Measurements from ENCODE around the gene FOXJ2. TPM values are rescaled to one million over a fixed set of nuclear protein-coding genes. Genes with fewer than 3 reads are reported as not detected.
"Not testable (repeated sequence)": the region's sequence is repeated elsewhere in the genome, so short reads cannot be mapped to it uniquely, and the experiment has no call there.

FOXJ2 gene
- total and polyA plus RNA-seq, 7 experiments from 2014 or later = 11.2 to 30.2 (median 24.0) TPM

DNA sequence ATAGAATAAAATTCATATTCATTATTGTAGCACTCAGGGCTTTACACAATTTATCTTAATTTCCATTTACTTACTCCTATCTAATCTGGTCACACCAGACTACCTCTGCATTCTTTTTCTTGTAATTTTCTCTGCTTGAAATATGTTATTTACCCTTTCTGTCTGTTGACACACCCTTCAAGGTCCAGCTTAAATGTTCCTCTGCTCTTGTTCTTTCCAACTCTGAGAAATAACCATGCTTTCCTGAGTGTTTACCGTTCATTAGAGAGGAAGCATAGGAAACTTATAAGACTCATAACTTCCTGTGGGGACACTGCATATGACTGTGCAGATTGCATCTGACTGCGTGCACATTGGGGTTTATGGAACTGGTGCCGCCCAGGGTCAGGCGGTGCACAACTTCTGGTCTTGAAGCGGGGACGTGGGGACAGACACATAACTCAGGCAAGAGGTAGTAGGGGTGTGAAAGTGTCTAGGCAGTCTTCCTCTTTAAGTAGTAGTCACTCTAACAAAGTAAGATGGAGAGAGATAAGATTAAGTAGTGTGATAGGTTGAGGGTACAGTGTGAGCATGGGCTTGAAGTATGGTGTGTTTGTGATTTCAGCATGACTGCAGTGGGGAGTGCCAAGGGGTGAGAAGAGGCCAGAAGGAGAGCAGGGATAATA, 42.6 kb upstream of the FOXJ2 start:
- H3K9me3 Mint-ChIP-seq = peaks cover 0 to 3% (median 0%) of the 10 kb centered on the region in 11 donors
- Histone ChIP-seq H3K36me3 (ENCODE audit: control insufficient read depth in 2 of 3, insufficient read depth in 3 of 3, low read length in 3 of 3) (no peaks in the 10 kb centered on the region), H3K4me3 (ENCODE audit: low read length) (no peak overlapping the region), H3K27me3 (ENCODE audit: control insufficient read depth in 2 of 2, insufficient read depth in 2 of 2, low read length in 2 of 2) (no peaks in the 10 kb centered on the region), H3K9me3 (ENCODE audit: control insufficient read depth in 2 of 3, low read length in 3 of 3) (no peaks in the 10 kb centered on the region), H3K4me1 (ENCODE audit: control insufficient read depth in 2 of 2, insufficient read depth in 2 of 2, low read length in 2 of 2) (peaks cover 19 to 20% of the 10 kb centered on the region in 2 donors), H3K27ac (ENCODE audit: low read depth, low read length) (no peak overlapping the region)
- peaks cover 0 to 3% (median 0%) of the 10 kb centered on the region in 5 donors for H3K36me3 Mint-ChIP-seq
- CTCF ChIA-PET = interaction anchor here (0.9 to 1.7 kb wide), 4 partner anchors 31 to 57 kb away, joined by 3 to 8 read pairs (median 4); partner anchors contain the start of gene SLC2A3
- DNase-seq (peak; percentile 22 to 73 (median 27)), ATAC-seq (peak; percentile 94)
- H3K4me3 Mint-ChIP-seq = peak overlapping the region; percentile 61 to 85 (median 72)
- POLR2A ChIA-PET = interaction anchor here (0.5 to 1.4 kb wide), 6 partner anchors 19 to 1556 kb away, joined by 3 to 8 read pairs (median 3); partner anchors contain the start of gene SLC2A3
- intact Hi-C loops (cut with micrococcal nuclease) = loop anchor here (1.0 kb wide), 4 partner anchors 19 to 54 kb away; partner anchors contain the start of gene SLC2A3 (in 1 of the 2)
- peaks cover 18 to 53% (median 24%) of the 10 kb centered on the region in 7 donors for H3K4me1 Mint-ChIP-seq
- peak overlapping the region; percentile 71 to 92 (median 87) for H3K27ac Mint-ChIP-seq
- H3K27me3 Mint-ChIP-seq = no peaks in the 10 kb centered on the region

DNA sequence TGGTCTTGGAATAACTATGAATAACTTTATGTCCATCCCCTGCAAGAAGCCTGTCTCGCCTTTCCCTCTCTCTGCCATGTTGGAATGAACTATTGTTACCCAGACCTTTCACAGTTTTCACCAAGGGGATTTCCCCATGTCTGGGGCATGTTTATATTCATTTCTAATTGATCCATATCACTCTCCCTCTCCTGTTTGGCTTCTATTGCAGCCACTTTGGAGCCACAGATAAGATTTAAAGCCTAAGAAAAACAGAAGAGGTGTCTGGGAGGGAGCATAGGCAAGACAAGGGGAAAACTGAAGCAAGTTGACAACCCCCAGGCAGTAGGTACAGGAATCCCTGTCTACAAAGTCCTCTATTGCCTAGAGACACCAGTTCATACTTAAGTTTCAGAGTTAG, 41.0 kb upstream of the FOXJ2 start:
- H3K4me3 ChIP-seq (ENCODE audit: low read length) = no peak overlapping the region
- ATAC-seq (no peak), DNase-seq (no peak)
- Mint-ChIP-seq H3K9me3 (peaks cover 0 to 3% (median 0%) of the 10 kb centered on the region in 11 donors), H3K27ac (peak overlapping the region in 7 of 9 donors; percentile 7 to 92 (median 57)), H3K27me3 (no peaks in the 10 kb centered on the region), H3K4me3 (peak overlapping the region in 4 of 10 donors; percentile 2 to 87 (median 12)), H3K4me1 (peaks cover 19 to 50% (median 24%) of the 10 kb centered on the region in 7 donors), H3K36me3 (peaks cover 0 to 2% (median 0%) of the 10 kb centered on the region in 5 donors)
- POLR2A ChIA-PET = interaction anchor here (0.6 to 1.2 kb wide), 3 partner anchors 26 to 58 kb away, joined by 4 to 8 read pairs (median 4); no protein-coding TSS in a partner anchor
- H3K27ac ChIP-seq (ENCODE audit: low read depth, low read length) = no peak overlapping the region
- intact Hi-C loops (cut with micrococcal nuclease) = no loop called here
- H3K4me1 ChIP-seq (ENCODE audit: control insufficient read depth in 2 of 2, insufficient read depth in 2 of 2, low read length in 2 of 2) = peaks cover 20 to 25% of the 10 kb centered on the region in 2 donors
- CTCF ChIA-PET = interaction anchor here (1.0 to 1.7 kb wide), 3 partner anchors 18 to 58 kb away, joined by 3 to 5 read pairs (median 3); no protein-coding TSS in a partner anchor
- no peaks in the 10 kb centered on the region for H3K9me3 ChIP-seq (ENCODE audit: control insufficient read depth in 2 of 3, low read length in 3 of 3)
- H3K36me3 ChIP-seq (ENCODE audit: control insufficient read depth in 2 of 3, insufficient read depth in 3 of 3, low read length in 3 of 3) = no peaks in the 10 kb centered on the region
- no peaks in the 10 kb centered on the region for H3K27me3 ChIP-seq (ENCODE audit: control insufficient read depth in 2 of 2, insufficient read depth in 2 of 2, low read length in 2 of 2)

DNA sequence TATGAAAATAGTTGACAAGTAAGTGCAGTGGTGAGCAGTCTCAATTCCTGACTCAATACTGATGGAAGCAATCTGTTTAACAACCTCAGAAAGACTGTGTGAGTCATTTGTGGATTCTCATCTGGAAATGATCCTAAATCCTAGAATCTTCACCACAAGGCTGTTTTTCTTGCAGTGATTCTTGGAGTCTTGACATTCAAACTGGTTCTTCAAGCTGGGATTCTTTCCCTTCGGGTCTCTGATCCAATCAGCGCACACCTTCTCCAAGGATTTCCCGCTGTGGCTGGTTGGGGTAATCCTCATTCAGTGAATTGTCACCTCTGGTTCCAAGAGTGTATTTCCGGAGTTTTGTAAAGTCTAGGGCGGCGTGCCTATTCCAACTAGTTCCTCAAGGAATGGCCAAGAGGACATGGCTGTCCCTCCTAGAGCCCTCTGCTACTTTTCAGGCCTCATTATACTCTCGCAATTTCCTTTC, 37.7 kb upstream of the FOXJ2 start:
- ChIA-PET POLR2A (interaction anchor here (0.7 to 4.6 kb wide), 7 partner anchors 22 to 66 kb away, joined by 4 to 61 read pairs (median 7); partner anchors contain the start of gene SLC2A3), CTCF (interaction anchor here (0.6 to 4.3 kb wide), 8 partner anchors 20 to 398 kb away, joined by 3 to 74 read pairs (median 8); no protein-coding TSS in a partner anchor)
- H3K9me3 ChIP-seq (ENCODE audit: control insufficient read depth in 2 of 3, low read length in 3 of 3) = no peaks in the 10 kb centered on the region
- no peaks in the 10 kb centered on the region for H3K36me3 ChIP-seq (ENCODE audit: control insufficient read depth in 2 of 3, insufficient read depth in 3 of 3, low read length in 3 of 3)
- H3K9me3 Mint-ChIP-seq = peaks cover 0 to 7% (median 2%) of the 10 kb centered on the region in 11 donors
- H3K4me1 Mint-ChIP-seq = peaks cover 15 to 34% (median 18%) of the 10 kb centered on the region in 7 donors
- H3K4me3 ChIP-seq (ENCODE audit: low read length) = no peak overlapping the region
- no peak overlapping the region for H3K4me3 Mint-ChIP-seq
- no peaks in the 10 kb centered on the region for H3K27me3 ChIP-seq (ENCODE audit: control insufficient read depth in 2 of 2, insufficient read depth in 2 of 2, low read length in 2 of 2)
- no peak for ATAC-seq
- peaks cover 0 to 9% (median 0%) of the 10 kb centered on the region in 5 donors for H3K36me3 Mint-ChIP-seq
- H3K4me1 ChIP-seq (ENCODE audit: control insufficient read depth in 2 of 2, insufficient read depth in 2 of 2, low read length in 2 of 2) = peaks cover 13 to 20% of the 10 kb centered on the region in 2 donors
- DNase-seq = no peak
- H3K27ac Mint-ChIP-seq = no peak overlapping the region
- no peak overlapping the region for H3K27ac ChIP-seq (ENCODE audit: low read depth, low read length)
- H3K27me3 Mint-ChIP-seq = no peaks in the 10 kb centered on the region
- intact Hi-C loops (cut with micrococcal nuclease) = loop anchor here (1.0 kb wide), 6 partner anchors 24 to 134 kb away; no protein-coding TSS in a partner anchor

DNA sequence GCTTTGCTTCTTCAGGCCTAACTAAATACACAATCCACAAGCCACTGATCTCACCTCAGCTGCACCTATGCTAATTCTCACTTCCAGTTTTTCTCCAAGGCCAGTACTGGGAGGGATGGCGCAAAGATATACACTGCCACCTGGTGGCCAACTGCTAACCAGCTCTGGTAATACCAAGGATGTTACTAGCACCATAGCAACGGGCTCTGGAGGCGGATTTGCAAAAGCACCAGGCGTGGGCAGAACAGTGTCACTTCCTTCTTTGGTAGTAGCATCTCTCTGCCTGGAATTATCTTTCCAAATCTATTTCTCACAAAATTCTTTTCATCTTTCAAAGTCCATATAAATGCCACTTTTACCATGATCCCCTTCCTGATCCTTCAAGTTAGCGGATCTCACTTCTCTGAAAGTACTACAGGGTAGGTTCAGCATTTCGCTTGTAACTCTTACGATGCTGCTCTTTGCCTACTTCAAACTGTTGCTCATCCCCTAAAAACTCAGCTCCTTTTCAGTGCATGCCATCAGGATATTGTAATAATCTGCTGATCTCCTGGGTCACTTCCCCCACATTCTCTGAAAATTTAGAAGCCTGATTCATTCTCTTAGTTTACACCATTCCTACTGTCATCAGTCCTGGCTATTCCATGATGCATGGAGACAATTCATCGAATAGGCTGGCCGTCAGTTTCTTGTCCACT, 37.1 kb upstream of the FOXJ2 start:
- H3K36me3 ChIP-seq (ENCODE audit: control insufficient read depth in 2 of 3, insufficient read depth in 3 of 3, low read length in 3 of 3) = no peaks in the 10 kb centered on the region
- peak; percentile 100 for ATAC-seq
- no peaks in the 10 kb centered on the region for H3K9me3 ChIP-seq (ENCODE audit: control insufficient read depth in 2 of 3, low read length in 3 of 3)
- ChIA-PET CTCF (interaction anchor here (0.6 to 4.3 kb wide), 12 partner anchors 10 to 399 kb away, joined by 3 to 74 read pairs (median 4); no protein-coding TSS in a partner anchor), POLR2A (interaction anchor here (0.6 to 4.6 kb wide), 7 partner anchors 25 to 70 kb away, joined by 3 to 61 read pairs (median 6); partner anchors contain the start of gene SLC2A3)
- Mint-ChIP-seq H3K4me3 (no peak overlapping the region), H3K27me3 (no peaks in the 10 kb centered on the region), H3K27ac (no peak overlapping the region), H3K4me1 (peaks cover 9 to 28% (median 11%) of the 10 kb centered on the region in 7 donors), H3K36me3 (peaks cover 0 to 9% (median 0%) of the 10 kb centered on the region in 5 donors), H3K9me3 (peaks cover 0 to 7% (median 2%) of the 10 kb centered on the region in 11 donors)
- no peaks in the 10 kb centered on the region for H3K27me3 ChIP-seq (ENCODE audit: control insufficient read depth in 2 of 2, insufficient read depth in 2 of 2, low read length in 2 of 2)
- H3K4me1 ChIP-seq (ENCODE audit: control insufficient read depth in 2 of 2, insufficient read depth in 2 of 2, low read length in 2 of 2) = peaks cover 11 to 14% of the 10 kb centered on the region in 2 donors
- DNase-seq = peak; percentile 39 to 89 (median 84)
- H3K4me3 ChIP-seq (ENCODE audit: low read length) = no peak overlapping the region
- H3K27ac ChIP-seq (ENCODE audit: low read depth, low read length) = peak overlapping the region; percentile 60
- intact Hi-C loops (cut with micrococcal nuclease) = loop anchor here (1.0 kb wide), 6 partner anchors 25 to 135 kb away; no protein-coding TSS in a partner anchor

DNA sequence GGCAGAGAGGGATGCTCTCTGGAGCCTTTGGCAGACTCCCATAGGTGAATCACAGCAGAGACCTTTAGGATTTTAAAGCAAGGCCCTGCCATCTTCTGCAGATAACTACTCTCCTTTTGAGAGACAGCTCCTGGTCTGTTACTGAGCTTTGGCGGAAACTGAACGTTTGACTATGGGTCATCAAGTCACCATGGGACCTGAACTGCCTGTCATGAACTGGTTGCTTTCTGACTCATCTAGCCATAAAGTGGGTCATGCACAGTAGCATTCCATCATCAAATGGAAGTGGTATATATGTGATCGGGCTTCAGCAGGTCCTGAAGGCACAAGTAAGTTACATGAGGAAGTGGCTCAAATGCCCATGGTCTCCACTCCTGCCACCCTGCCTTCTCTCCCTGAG, 31.7 kb upstream of the FOXJ2 start:
- H3K4me3 ChIP-seq (ENCODE audit: low read length); H3K4me1 ChIP-seq (ENCODE audit: control insufficient read depth in 2 of 2, insufficient read depth in 2 of 2, low read length in 2 of 2); H3K27me3 ChIP-seq (ENCODE audit: control insufficient read depth in 2 of 2, insufficient read depth in 2 of 2, low read length in 2 of 2); H3K4me3 Mint-ChIP-seq; CTCF ChIA-PET; H3K27ac Mint-ChIP-seq; ATAC-seq; H3K27ac ChIP-seq (ENCODE audit: low read depth, low read length); POLR2A ChIA-PET; H3K9me3 ChIP-seq (ENCODE audit: control insufficient read depth in 2 of 3, low read length in 3 of 3); H3K36me3 ChIP-seq (ENCODE audit: control insufficient read depth in 2 of 3, insufficient read depth in 3 of 3, low read length in 3 of 3); H3K4me1 Mint-ChIP-seq; H3K9me3 Mint-ChIP-seq; H3K27me3 Mint-ChIP-seq; intact Hi-C loops (cut with micrococcal nuclease); DNase-seq; H3K36me3 Mint-ChIP-seq: not testable (repeated sequence)

DNA sequence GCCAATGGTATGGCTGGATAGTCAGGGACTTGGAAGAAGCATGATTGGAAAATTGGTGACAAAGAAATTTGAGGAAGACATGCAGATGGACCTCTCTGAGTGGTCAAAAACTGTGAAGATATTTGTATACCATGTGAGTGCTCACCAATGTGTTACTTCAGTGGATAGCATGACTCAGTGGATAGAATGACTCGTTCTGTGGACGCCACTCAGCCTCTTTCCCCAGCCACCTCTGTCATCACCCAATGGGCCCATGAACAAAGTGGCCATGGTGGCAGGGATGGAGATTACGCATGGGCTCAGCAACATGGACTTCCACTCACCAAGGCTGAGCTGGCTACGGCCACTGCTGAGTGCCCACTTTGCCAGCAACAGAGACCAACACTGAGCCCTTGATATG, 31.0 kb upstream of the FOXJ2 start:
- DNase-seq; H3K4me1 ChIP-seq (ENCODE audit: control insufficient read depth in 2 of 2, insufficient read depth in 2 of 2, low read length in 2 of 2); H3K4me1 Mint-ChIP-seq; POLR2A ChIA-PET; H3K4me3 Mint-ChIP-seq; ATAC-seq; H3K36me3 ChIP-seq (ENCODE audit: control insufficient read depth in 2 of 3, insufficient read depth in 3 of 3, low read length in 3 of 3); H3K9me3 Mint-ChIP-seq; H3K27me3 ChIP-seq (ENCODE audit: control insufficient read depth in 2 of 2, insufficient read depth in 2 of 2, low read length in 2 of 2); H3K9me3 ChIP-seq (ENCODE audit: control insufficient read depth in 2 of 3, low read length in 3 of 3); H3K4me3 ChIP-seq (ENCODE audit: low read length); H3K36me3 Mint-ChIP-seq; intact Hi-C loops (cut with micrococcal nuclease); H3K27ac ChIP-seq (ENCODE audit: low read depth, low read length); CTCF ChIA-PET; H3K27ac Mint-ChIP-seq; H3K27me3 Mint-ChIP-seq: not testable (repeated sequence)

All from naive thymus-derived CD4-positive, alpha-beta T cell (primary cell).